Fibroblast of mammary gland (primary cell): ENCODE results near the gene NCCRP1.

ENCODE experiments used
- DNase-seq: peaks from one replicate; pipeline ENCODE4 v3.0.0-alpha.2; 2010; ENCODE audit warnings: low read depth
- H3K4me3 ChIP-seq: 2 replicates; pipeline ENCODE4 v1.5.1; 2011; ENCODE audit warnings: low read depth, mild to moderate bottlenecking, low read length, moderate library complexity; ENCODE audit not compliant: control insufficient read depth
- CTCF ChIP-seq: conservative IDR thresholded peaks from 2 replicates; pipeline ENCODE4 v1.5.1; 2011; ENCODE audit warnings: low read depth, low read length, inconsistent platforms; ENCODE audit not compliant: control insufficient read depth, insufficient read depth

NCCRP1 gene

GRCh38 chr19:39190768-39191167 is 6.0 kb upstream of the NCCRP1 start:
- no peak for DNase-seq
- no peak overlapping the region for H3K4me3 ChIP-seq
- TF ChIP-seq CTCF: no peak

- TF ChIP-seq CTCF: no peak
- no peak for DNase-seq
Observed at GRCh38 chr19:39192846-39193245, 3.9 kb upstream of the NCCRP1 start.

GRCh38 chr19:39193803-39194202 is 3.0 kb upstream of the NCCRP1 start:
- DNase-seq: no peak
- TF ChIP-seq CTCF: no peak
- no peak overlapping the region for H3K4me3 ChIP-seq

More at GRCh38 chr19:39192846-39193245, 3.9 kb upstream of the NCCRP1 start:
- H3K4me3 ChIP-seq: no peak overlapping the region

- no peak overlapping the region for H3K4me3 ChIP-seq
Observed at GRCh38 chr19:39194832-39195542, 1.8 kb upstream of the NCCRP1 start.

GRCh38 chr19:39195755-39196154 is 1.0 kb upstream of the NCCRP1 start:
- no peak for DNase-seq
- TF ChIP-seq CTCF: no peak
- H3K4me3 ChIP-seq: no peak overlapping the region

More at GRCh38 chr19:39194832-39195542, 1.8 kb upstream of the NCCRP1 start:
- no peak for DNase-seq
- TF ChIP-seq CTCF: no peak

- DNase-seq: no peak
- TF ChIP-seq CTCF: no peak
- H3K4me3 ChIP-seq: no peak overlapping the region
Observed at GRCh38 chr19:39196320-39196719, 444 bp upstream of the NCCRP1 start.
